MCF 10A (cell line): ENCODE data around the gene SCAANT1. TPM values are rescaled to one million over a fixed set of nuclear protein-coding genes. Genes with fewer than 3 reads are reported as not detected.

Experiments used
- BruUV-seq: library from RNA; stranded (reverse); fragments of 400-500 nt; replicated peaks from 2 replicates; lab custom pipeline; 2021; lab: Mats Ljungman, UMichigan
- CTCF ChIA-PET: fragments of 300-600 bp; sonication (Branson Sonifier 250); formaldehyde crosslinking; extraction: SDS; loops from one replicate; lab custom pipeline; 2021; ENCODE audit warnings: antibody characterized with exemption, inconsistent platforms; lab: Yijun Ruan, JAX
- POLR2A ChIA-PET: fragments of 300-600, 350-650 bp; sonication (Branson Sonifier 250); formaldehyde crosslinking; extraction: SDS; loops from one replicate; lab custom pipeline; 2020; ENCODE audit warnings: antibody characterized with exemption, inconsistent platforms; lab: Yijun Ruan, JAX
- DNase-seq: peaks from one replicate; pipeline ENCODE4 v3.0.0-alpha.2; 2018; ENCODE audit not compliant: unreplicated experiment
- H3K27ac Mint-ChIP-seq: one replicate; pipeline ENCODE4 v1.8.0; 2022; ENCODE audit warnings: mild to moderate bottlenecking, low read depth, mixed read lengths; ENCODE audit not compliant: unreplicated experiment
- H3K27me3 Mint-ChIP-seq: one replicate; pipeline ENCODE4 v1.8.0; 2022; ENCODE audit warnings: mixed read lengths; ENCODE audit not compliant: insufficient read depth, unreplicated experiment
- H3K36me3 Mint-ChIP-seq: one replicate; pipeline ENCODE4 v1.8.0; 2022; ENCODE audit warnings: mild to moderate bottlenecking, moderate library complexity, mixed read lengths; ENCODE audit not compliant: insufficient read depth, unreplicated experiment
- H3K4me1 Mint-ChIP-seq: one replicate; pipeline ENCODE4 v1.8.0; 2022; ENCODE audit warnings: mixed read lengths; ENCODE audit not compliant: insufficient read depth, unreplicated experiment
- H3K4me3 Mint-ChIP-seq: one replicate; pipeline ENCODE4 v1.8.0; 2022; ENCODE audit warnings: mild to moderate bottlenecking, moderate library complexity, mixed read lengths; ENCODE audit not compliant: unreplicated experiment
- H3K9me3 Mint-ChIP-seq: one replicate; pipeline ENCODE4 v1.8.0; 2022; ENCODE audit warnings: mixed read lengths; ENCODE audit not compliant: unreplicated experiment
- intact Hi-C: fragments of 100-400 bp; cut with micrococcal nuclease; formaldehyde crosslinking; loops from 2 replicates; pipeline ENCODE4 v1.14.1; 2022
- total RNA-seq: library from RNA; stranded (reverse); gene quantifications from 2 replicates; pipeline ENCODE4 v1.2.3, GENCODE V29; 2022
- TF ChIP-seq, protein P1 (sequence below): fragments of 200-600 bp; IDR thresholded peaks from one replicate; pipeline ENCODE4 v1.8.0; 2022; ENCODE audit warnings: antibody characterized with exemption, mild to moderate bottlenecking; ENCODE audit not compliant: unreplicated experiment

Gene SCAANT1
- total RNA-seq, 1 experiment from 2014 or later: not detected

DNA sequence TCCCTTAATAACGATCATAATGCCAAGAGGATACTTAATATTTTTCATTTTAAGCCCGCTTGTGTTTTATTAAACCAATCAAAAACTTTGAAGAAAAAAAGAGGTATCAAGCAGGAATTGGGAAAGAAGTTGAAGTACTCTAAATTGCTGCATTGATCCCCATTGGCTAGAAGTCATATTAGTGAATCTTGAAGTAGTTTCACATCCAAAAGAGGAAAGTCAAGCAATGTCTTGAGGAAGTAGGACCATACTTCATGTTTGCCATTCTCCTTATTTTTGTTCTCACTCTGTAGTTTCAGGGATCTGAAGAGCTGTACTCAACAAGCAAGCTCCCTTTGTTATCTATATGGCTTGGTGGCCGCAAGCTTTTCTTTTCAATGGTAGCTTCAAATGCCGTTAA is 2.2 kb downstream of the SCAANT1 start:
- H3K27ac Mint-ChIP-seq: no peak overlapping the region
- H3K27me3 Mint-ChIP-seq: no peaks in the 10 kb centered on the region
- intact Hi-C loops: loop anchor here (5.0 kb wide), 2 partner anchors 52 to 563 kb away; no protein-coding TSS in a partner anchor
- H3K4me1 Mint-ChIP-seq: no peaks in the 10 kb centered on the region
- H3K9me3 Mint-ChIP-seq: no peaks in the 10 kb centered on the region
- BruUV-seq: no TSS peak
- H3K4me3 Mint-ChIP-seq: no peak overlapping the region
- ChIA-PET POLR2A (interaction anchor here (0.7 kb wide), 1 partner anchor 10 kb away, joined by 3 read pairs; no protein-coding TSS in a partner anchor), CTCF (interaction anchor here (0.6 to 1.4 kb wide), 3 partner anchors 84 to 560 kb away, joined by 3 to 4 read pairs (median 3); no protein-coding TSS in a partner anchor)
- peaks cover 21% of the 10 kb centered on the region for H3K36me3 Mint-ChIP-seq
- TF ChIP-seq, protein P1, sequence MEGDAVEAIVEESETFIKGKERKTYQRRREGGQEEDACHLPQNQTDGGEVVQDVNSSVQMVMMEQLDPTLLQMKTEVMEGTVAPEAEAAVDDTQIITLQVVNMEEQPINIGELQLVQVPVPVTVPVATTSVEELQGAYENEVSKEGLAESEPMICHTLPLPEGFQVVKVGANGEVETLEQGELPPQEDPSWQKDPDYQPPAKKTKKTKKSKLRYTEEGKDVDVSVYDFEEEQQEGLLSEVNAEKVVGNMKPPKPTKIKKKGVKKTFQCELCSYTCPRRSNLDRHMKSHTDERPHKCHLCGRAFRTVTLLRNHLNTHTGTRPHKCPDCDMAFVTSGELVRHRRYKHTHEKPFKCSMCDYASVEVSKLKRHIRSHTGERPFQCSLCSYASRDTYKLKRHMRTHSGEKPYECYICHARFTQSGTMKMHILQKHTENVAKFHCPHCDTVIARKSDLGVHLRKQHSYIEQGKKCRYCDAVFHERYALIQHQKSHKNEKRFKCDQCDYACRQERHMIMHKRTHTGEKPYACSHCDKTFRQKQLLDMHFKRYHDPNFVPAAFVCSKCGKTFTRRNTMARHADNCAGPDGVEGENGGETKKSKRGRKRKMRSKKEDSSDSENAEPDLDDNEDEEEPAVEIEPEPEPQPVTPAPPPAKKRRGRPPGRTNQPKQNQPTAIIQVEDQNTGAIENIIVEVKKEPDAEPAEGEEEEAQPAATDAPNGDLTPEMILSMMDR: no peak
- DNase-seq: no peak

DNA sequence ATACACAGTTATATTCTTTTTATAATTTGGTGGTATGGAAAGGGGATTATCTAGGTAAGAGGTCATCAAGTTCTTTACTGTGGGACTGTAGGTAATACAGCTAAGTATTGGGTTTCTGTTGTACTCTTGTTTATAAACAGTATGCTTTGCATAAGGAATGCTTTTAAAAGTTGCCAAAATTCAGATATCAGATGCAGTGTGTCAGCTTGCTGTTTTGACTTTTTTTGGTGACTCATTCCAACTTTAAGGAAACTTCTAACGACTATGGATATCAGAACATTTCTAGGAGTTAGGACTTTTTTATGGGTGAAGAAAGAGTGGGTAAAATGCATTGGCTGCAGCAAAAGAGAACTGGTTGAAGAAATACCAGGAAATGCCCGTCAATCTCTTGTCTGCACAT is 2.8 kb downstream of the SCAANT1 start:
- ChIA-PET POLR2A (no interaction called here), CTCF (interaction anchor here (1.4 kb wide), 2 partner anchors 84 to 560 kb away, joined by 3 to 4 read pairs; no protein-coding TSS in a partner anchor)
- intact Hi-C loops: no loop called here
- Mint-ChIP-seq H3K9me3 (no peaks in the 10 kb centered on the region), H3K27me3 (no peaks in the 10 kb centered on the region), H3K4me3 (no peak overlapping the region), H3K27ac (no peak overlapping the region), H3K36me3 (peaks cover 15% of the 10 kb centered on the region), H3K4me1 (no peaks in the 10 kb centered on the region)
- no TSS peak for BruUV-seq
- TF ChIP-seq, protein P1: no peak
- no peak for DNase-seq

DNA sequence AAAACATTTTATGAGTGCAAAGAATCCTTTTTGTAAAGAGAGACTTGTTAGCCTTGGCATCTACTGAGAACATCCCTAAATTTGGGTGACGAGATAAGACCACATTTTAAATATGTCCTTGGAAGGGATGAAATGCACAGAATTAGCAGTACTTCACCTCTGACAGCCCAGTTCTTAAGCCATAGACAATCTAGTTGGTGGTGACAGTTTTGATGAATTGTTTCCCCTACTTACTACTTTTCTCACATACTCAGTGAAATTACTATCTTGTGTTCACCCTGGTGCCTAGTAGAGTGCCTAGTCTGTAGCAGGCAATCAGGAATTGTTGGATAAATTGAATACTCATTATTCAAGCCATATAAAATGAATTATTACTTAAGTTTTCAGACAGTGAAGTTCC is 3.4 kb downstream of the SCAANT1 start:
- peaks cover 4% of the 10 kb centered on the region for H3K4me1 Mint-ChIP-seq
- ChIA-PET POLR2A (no interaction called here), CTCF (interaction anchor here (1.4 kb wide), 2 partner anchors 85 to 559 kb away, joined by 3 to 4 read pairs; no protein-coding TSS in a partner anchor)
- no peak for DNase-seq
- no peaks in the 10 kb centered on the region for H3K27me3 Mint-ChIP-seq
- TF ChIP-seq, protein P1: no peak
- no peaks in the 10 kb centered on the region for H3K9me3 Mint-ChIP-seq
- no peak overlapping the region for H3K27ac Mint-ChIP-seq
- peaks cover 13% of the 10 kb centered on the region for H3K36me3 Mint-ChIP-seq
- intact Hi-C loops: no loop called here
- no TSS peak for BruUV-seq
- H3K4me3 Mint-ChIP-seq: no peak overlapping the region

DNA sequence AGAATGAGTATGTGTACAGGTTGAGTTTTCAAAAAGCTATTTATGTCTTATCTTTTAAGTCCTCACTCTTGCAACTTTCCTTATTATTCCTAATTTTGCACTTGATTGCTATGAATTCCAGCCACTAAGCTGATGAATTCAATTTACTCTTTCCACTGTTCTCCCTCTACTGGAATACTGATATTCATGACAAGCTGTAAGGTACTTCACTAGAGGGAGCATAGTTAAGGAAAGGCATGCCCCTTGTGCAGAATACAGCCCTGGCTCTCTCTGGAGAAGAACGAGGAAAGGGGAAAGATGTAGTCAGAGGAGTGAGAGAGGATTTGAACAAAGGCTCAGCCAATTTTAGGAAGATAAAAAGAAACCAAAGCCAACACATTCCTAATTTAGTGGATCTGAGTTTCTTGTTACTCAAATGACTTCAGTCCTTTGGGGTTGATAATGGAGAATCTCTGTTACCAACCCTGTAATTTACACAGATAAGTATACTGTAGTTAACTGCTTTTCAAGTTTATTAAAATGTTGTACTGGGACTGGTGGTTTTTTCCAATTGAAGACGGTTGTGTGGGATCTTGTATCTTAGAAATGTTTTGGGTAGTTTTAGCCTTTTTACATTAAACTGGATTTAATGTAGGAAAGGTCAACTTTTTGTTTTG is 4.0 kb downstream of the SCAANT1 start:
- no TSS peak for BruUV-seq
- intact Hi-C loops: no loop called here
- no peak for DNase-seq
- H3K4me3 Mint-ChIP-seq: no peak overlapping the region
- no peak overlapping the region for H3K27ac Mint-ChIP-seq
- no peaks in the 10 kb centered on the region for H3K9me3 Mint-ChIP-seq
- ChIA-PET POLR2A (no interaction called here), CTCF (interaction anchor here (0.7 to 1.6 kb wide), 5 partner anchors 54 to 86 kb away, joined by 3 to 5 read pairs (median 4); no protein-coding TSS in a partner anchor)
- peaks cover 18% of the 10 kb centered on the region for H3K36me3 Mint-ChIP-seq
- peaks cover 5% of the 10 kb centered on the region for H3K4me1 Mint-ChIP-seq
- TF ChIP-seq, protein P1: no peak
- H3K27me3 Mint-ChIP-seq: no peaks in the 10 kb centered on the region
